Kidney glomerular epithelial cell (primary cell): ENCODE measurements around the gene TMBIM1.

Experiments used
- DNase-seq: peaks from one replicate; lab custom pipeline; 2025; lab: John Stamatoyannopoulos, UW

TMBIM1 gene, protein sequence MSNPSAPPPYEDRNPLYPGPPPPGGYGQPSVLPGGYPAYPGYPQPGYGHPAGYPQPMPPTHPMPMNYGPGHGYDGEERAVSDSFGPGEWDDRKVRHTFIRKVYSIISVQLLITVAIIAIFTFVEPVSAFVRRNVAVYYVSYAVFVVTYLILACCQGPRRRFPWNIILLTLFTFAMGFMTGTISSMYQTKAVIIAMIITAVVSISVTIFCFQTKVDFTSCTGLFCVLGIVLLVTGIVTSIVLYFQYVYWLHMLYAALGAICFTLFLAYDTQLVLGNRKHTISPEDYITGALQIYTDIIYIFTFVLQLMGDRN

DNA sequence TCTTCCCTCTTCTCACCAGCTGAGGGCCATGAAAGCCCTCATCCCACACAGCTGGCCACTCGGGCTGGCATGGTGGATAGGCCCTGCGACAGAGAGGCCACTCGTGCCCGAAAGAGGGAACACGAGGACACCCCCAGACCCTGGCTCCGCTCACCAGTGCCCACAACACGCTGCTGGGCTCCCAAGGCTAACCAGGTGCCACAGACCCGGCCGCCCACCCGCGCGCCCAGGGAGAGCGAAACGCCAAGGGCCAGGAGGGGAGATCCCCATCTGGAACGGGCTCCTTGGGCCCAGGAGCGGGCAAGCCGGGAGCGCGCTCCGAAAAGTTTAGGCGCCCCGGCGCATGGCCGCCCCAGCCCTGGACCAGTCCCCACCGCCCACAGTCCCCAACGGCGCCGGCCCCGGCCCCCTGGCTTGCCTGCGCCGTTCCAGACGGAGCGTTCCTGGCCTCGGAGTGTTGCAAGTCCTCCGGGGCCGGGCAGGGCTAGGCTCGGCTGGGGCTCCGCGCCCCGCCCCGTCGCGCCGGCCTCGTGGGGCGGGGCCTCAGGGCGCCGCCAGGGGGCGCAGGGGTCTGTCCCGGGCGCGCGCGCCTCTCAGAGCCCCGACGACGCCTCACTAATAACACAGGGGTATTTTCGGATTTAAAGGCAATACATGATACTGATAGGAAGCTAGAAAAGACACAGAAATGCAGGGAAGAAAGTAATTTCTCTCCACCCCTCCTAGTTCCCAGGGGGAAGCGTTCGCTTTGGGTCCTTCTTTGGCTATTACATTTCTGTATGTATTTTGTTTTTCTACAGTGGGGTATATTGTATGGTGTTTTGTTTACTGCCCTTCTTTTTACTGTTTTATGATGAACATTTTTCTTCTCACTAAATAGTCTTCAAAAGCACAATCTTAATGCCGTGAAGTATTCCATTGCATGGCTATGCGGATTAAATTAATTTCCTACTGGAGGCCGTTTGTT is at the start of gene TMBIM1:
TSS of gene TMBIM1 (minus strand) at position 456 of the 967 bp plus-strand sequence. CDS start 10,362 bp downstream, outside the sequence.
- peak; percentile 28 for DNase-seq

DNA sequence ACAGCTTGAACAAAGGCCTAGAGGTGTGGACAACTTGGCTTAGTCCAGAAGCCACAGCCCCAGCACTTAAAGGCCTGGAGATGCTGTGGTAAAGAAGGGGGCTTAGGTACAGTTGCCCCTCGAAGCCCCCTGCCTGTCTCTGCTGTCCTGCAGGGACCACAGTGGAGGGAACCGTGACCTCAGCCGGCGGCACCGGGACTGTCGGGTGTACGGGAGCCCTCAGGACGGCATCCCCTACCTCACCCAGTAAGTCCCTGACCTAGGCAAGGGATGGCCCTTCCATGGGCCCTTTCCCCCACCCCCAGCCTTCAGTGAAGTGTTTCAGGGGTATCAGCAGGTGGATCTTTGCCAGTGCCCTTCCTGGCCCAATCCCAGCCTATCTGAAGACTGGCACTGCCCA is 49.1 kb upstream of the TMBIM1 start:
- DNase-seq: no peak

DNA sequence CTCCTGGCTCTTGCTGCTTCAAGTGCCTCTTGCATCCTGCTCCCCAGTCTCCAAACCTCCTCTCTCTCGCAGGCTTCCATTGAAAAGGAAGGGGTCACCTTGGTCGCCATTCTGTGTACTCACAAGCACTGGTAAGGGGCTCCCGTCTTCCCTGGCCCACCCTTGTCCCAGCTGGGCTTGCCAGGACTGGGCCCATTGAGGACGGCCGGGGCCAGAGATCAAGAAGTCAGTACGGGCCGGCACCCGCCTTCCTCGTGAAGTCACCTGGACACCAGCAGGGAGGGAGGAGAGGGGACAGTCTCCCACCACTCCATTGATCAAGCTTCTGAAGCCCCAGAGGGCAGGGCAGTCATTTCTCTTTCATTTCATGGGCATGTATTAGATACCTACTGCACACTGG is 48.4 kb upstream of the TMBIM1 start:
- DNase-seq: no peak

DNA sequence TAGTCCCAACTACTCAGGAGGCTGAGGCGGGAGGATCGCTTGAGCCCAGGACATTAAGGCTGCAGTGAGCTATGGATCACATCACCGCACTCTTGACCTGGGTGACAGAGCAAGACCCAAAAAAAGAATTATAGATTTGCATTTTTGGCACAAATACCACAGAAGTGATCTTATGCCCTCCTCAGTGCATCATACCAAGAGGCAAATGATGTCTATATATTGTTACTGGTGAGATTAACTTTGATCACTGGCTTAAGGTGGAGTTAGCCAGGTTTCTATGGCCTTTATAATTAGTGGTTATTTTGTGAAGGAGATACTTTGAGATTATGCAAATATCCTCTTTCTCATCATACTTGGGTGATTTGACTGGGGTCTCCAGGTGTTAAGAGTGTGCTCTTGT is 42.2 kb upstream of the TMBIM1 start:
- no peak for DNase-seq

DNA sequence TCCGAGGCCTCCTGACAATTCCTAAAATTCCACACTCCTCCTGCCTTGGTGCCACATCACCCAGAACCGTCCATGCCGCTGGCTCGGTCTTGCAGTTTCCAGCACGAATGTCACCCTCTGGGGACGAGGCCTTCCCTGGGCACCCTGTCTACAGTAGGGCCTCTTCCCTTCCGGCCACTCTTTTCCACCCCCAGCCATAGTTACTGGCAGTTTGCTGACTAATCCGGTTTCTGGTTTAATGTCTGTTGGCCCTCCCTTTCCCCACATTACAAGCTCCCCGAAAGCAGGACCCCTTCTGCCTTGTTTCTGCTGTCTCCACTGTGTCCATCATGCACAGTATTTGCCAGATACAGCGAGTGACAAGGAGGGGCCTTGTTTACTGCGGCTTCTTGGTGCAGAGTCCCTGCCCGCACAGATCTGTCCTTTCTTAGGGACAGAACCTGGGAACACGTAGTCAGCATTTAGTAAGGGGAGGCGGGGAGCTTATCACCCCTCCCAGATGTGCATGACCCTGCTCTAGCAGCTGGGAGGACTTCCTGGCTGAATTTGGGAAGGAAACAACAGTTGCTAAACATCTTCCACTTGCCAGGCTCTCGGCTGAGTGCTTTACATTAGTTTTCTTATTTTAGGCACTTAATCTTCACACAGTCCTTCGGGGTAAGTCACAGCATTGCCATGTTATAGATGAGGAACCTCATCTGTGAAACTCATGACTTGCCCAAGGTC is 40.8 kb upstream of the TMBIM1 start:
- DNase-seq: no peak

DNA sequence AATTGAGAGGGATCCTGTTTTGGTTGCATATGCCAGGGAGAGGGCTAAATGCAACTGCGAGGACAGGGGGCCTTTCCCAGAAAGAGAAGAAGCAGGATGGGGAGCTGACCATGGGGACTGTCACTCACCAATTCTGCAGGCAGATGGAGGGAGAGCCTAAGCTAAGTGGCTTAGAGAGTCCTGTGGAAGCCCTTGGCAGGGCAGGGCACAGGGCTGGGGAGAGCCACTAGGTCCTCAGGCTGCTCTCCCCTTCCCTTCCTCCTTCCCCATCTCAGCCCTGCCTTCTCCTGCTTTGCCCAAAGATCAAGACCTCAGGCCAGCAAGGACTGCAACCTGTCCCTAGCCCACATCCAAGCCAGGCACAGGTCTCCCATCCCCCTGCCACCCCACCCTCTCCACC is 40.0 kb upstream of the TMBIM1 start:
- no peak for DNase-seq

DNA sequence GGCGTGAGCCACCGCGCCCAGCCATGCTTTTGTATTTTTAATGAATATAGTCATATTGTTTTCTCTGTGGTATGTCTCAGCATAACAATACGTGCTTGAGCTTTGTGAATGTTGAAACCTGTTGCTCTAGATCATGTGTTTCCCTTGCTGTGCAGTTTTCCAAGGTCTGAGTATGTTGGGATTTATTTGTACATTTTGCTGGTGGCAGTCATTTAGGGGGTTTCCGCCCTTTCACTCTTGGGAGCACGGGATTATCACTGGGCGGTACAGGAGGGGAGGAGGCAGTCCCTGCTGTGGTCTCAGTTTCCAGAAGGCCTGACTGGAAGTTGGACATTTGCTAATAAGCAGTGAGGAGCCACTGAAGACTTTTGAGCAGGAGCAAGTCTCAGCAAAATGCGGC is 39.4 kb upstream of the TMBIM1 start:
- no peak for DNase-seq

DNA sequence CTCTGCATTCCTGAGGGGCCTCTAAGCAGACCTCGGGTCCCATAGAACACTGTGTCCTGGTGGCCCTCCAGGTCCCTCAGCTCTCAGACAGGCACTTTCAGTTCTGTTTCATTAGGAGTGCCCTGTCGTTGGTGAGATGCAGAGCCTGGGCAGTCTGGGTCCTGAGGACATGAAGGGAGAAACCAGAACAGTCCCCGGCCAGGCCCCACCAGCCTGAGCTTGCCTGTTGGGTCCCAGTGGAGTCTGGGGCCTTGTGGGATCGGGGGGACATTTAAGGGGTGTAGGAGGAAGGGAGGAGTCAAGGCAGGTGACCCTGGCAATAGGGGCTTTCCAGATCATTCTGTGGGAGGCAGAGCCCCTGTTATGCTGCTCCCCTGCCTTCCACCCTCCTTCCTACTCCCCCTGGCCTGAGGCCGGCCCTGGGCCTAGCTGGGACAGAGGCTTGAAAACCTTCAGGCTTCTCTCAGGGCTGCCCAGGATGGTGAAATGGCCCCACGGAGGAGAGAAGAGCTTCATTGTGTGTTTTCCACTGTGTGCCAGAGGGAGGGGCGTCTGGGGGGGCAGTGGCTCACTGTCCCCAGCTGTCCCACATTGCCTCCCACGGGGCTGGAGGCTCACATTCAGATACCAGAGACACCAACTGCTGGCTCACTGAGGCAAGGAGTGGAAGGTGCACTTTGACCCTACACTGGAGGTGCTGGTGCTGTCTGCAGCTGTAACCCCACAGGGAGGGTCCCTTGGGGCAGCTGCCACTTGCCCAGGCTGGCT is 37.7 kb upstream of the TMBIM1 start:
- no peak for DNase-seq

DNA sequence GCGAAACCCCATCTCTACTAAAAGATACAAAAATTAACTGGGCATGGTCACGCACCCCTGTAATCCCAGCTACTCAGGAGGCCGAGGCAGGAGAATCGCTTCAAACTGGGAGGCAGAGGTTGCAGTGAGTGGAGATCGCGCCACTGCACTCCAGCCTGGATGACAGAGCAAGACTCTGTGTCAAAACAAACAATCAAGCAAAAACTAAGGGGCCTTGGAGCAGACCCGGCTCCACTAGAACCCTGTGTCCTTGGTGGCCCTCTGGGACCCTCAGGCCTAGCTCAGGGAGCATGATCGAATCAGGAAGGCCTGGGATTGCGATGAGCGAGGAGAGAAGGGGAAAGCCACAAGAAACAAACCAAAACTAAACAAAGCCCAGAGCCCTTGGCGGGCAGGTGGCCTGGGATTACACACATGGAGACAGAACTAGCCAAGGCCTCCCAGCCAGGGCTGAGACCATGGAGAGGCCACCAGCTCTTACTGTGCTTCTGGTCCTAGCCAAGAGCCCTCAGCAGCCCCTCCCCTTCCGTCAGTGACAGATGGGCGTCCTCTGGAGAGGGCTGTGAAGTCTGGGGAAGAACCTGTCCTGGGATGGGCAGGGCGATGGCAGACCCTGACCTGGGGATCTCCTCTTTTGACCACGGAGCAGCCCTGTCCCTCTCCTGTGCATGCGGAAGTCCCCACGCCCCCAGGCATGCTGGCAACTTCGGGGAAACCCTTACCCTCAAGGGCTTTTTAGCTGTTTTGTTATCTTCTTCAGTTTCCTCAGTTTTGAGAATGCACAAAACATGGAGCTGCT is 36.9 kb upstream of the TMBIM1 start:
- DNase-seq: no peak

DNA sequence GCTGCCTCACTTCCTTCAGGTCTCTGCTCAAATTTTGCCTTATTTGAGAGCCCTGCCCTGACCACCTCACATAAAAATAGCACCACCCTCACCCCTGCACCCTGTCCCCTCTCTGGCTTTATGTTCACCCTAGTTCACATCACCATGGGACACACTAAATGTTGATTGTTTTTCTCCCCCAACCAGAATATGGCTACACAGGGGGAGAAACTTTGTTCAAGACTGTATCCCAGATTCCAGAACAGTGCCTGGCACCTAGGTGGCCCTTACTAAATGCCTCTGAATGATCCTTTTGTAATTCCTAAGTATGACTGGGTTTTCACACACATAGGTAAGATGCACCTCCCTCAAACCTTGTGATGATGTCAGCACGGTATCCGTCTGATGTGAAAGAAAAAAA is 36.0 kb upstream of the TMBIM1 start:
- DNase-seq: no peak

DNA sequence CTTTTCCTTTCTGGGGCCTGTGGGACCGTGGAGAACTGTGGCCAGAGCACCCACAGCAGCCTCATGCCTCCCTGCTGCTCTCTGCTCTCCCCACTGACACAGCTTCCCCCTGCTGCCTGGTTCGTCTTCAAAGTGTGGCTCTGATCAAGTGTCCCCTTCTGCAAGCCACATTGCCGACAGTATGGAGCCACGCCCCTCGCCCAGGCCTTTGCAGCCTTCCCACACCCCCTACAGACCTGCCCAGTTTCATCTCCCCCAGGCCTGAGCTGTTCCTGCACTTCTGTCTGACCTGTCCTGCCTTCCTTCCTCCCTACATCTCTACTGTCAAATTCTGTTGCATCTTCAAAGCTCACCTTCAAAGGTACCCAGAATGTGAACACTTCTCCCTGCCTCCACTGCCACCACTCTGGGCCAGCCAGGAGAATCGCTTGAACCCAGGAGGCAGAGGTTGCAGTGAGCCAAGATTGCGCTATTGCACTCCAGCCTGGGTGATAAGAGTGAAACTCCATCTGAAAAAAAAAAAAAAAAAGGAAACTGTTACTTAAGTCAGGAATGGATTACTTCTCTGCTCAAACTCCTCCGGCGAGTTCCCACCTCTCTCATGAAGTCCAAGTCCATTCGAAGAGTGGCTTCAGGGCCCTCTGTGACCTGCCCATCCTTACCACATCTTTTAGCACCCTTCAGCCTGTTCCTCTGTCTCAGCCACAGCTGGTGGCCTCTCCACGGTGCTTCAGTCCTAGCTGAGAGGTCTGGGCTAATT is 35.3 kb upstream of the TMBIM1 start:
- no peak for DNase-seq

DNA sequence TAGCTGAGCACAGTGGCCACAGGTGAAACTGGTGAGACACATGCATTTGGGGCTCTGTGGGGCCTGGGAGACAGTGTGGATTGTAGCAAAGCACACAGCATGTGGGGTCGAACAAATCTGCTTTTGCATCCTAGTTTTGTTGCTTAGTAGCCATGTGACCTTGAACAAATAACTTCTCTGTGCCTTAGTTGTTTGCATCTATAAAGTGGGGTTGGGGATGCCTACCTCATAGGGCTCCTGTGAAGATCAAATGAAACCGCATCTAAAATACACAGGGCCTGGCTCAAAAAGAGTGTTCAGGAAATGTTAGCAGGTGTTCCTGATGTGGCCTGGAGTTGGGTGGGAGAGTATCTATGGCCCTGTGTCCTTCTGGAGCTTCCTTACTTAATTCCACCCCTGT is 34.0 kb upstream of the TMBIM1 start:
- no peak for DNase-seq

DNA sequence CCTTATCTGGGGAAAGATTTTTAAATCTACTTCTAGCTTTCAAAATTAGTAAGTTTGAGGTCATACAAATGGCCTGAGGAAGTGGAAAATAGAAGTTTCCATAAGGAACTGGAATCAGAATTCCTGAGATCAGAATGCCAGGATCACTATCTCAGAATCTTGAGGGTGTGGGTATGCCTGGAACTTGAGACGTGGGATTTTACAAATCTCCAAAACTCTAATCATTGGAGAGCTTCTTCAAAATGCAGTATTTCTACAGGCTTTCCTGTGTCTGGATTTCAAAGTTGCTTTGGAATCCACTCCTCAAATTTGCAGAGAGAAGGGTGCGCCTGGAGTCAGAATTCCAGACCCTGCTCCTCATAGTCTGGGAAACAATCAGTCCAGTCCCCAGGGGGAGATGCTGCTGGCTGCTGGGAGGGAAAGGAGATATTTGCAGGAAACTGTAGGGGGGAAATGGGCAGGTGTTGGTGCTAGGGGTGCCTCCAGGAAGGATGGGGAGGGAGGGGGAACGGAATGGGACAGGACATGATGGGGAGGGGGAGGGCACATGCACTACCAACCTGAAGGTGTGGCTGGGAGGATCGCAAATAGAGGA is 33.4 kb upstream of the TMBIM1 start:
- DNase-seq: no peak

DNA sequence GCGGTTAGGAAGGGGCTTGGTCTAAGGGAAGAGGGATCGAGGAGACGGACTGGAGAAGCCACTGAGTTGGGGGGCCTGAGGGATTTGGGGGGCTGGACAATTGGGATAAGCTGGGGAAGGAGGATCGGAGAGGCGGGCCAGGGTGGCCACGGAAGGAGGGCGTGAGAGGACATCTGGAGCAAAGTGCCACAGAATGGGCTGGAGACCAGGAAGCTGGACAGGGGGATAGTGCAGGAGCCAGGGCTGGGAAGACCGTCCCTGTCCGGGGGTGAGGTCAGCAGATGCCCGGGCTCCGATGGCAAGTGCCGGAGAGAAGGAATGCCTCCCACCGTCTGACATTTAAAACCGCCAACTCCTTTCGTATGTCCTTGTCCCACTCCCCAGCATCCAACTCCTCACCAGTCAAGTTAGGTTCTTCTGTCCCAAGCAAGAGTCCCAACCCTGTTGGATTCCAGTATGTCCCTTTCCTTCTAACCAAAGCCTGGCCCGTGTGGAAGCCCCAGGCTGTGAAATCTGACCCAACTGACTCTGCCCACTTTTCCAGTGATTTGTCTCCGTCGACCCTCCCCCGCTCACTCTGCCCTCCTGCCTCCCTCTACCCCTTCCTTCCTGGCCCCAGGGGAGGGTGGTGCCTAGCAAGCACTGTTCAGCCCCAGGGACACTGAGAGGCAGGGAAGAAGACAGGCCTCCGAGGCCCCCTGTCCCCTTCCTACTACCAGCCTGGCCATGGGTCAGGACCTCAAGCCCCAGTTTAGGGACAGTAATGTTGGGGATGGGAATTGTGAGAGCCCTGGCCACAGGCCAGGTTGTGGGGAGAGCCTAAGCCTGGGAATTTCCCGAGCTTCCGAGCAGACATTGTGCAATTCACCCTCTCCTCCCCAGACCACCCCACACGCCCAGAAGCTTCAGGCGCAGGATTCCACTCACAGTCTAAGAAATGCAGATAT is 31.5 kb upstream of the TMBIM1 start:
- peak; percentile 80 for DNase-seq

DNA sequence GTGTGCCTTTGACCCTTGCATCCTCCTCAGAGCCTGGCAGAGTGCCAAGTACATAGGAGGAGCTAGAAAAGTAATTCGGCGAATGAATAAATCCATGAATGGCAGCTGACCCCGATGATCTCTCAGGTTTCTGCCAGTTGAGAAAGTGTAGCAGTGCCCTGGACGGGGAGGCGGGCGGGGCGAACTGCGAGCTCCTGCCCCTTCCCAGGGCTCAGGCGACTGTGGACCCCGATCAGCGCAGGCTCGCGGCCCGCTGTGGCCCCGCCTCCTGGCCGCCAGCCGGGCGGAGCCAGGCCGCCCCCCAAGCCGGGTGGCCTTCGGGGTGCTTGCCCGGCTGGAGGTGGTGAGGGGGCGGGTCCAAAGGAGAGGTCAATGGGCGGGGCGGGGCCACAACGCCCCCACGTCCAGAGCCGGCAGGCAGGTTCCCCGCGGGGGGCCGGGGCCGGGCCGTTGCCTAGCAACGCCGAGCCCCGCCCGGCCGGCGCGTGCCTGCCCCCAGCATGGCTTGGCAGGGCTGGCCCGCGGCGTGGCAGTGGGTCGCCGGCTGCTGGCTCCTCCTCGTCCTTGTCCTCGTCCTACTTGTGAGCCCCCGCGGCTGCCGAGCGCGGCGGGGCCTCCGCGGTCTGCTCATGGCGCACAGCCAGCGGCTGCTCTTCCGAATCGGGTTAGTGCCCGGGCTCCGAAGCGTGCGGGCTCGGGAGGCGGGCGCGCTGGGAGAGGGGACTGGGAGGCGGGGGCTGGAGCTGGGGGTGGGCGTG is 30.6 kb upstream of the TMBIM1 start:
- peak; percentile 85 for DNase-seq

DNA sequence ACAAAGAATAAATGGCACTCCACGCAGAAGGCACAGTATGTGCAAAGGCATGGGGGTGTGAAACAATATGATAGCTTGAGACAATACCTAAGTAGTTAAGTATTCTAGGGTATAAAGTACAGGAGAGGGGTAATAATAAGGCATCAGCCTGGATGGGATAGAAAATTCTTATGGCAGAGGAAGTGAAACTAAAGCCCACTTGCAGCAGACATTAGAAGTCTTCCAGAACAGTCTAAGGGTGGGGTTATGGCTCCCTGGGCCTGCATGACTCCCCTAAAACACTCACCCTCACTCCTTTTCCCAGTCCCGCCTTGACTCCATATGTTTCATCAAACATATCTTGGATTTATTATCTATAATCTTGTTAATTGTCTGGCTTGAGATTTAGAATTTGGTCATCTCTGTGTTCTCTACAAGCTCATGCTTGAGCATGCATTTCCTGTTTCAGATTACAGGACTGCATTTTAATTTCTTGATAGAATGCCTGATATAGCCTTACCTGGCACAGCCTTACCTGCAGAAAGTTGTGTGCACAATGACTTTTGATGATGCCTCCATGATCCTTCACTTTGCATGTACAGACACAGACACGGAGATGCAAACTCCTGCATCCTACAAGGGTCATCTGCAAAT is 28.5 kb upstream of the TMBIM1 start:
- DNase-seq: no peak

DNA sequence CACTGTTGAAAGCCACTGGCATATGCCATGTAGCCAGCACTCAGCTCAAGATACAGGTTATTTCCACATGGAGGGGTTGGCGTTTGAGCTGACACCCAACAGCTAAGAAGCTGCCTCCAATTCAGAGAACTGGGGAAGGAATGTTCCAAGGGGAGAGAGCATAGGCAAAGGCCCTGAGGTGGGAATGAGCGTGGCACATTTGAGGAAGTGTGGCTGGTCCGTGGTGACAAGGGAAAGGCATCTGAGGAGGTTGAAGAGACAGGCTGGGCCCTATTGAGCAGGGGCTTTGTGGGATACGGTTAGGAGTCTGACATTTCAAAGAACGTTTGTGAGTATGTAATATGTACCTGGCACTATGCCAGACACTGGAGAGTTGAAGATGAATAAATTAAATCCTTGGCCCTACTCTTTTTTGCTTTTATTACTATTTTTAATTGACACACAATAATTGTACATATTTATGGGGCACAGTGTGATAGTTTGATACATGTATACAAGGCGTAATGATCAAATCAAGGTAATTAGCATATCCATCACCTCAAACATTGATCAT is 27.6 kb upstream of the TMBIM1 start:
- no peak for DNase-seq
